GM12872 (cell line): ENCODE data around the gene MTCL3.

ENCODE experiments used
- TF ChIP-seq, protein P1 (sequence below): IDR thresholded peaks from 3 replicates; pipeline ENCODE4 v1.5.1; 2011; ENCODE audit warnings: low read depth, mild to moderate bottlenecking, low read length, moderate library complexity; ENCODE audit not compliant: insufficient read depth

The MTCL3 gene

DNA sequence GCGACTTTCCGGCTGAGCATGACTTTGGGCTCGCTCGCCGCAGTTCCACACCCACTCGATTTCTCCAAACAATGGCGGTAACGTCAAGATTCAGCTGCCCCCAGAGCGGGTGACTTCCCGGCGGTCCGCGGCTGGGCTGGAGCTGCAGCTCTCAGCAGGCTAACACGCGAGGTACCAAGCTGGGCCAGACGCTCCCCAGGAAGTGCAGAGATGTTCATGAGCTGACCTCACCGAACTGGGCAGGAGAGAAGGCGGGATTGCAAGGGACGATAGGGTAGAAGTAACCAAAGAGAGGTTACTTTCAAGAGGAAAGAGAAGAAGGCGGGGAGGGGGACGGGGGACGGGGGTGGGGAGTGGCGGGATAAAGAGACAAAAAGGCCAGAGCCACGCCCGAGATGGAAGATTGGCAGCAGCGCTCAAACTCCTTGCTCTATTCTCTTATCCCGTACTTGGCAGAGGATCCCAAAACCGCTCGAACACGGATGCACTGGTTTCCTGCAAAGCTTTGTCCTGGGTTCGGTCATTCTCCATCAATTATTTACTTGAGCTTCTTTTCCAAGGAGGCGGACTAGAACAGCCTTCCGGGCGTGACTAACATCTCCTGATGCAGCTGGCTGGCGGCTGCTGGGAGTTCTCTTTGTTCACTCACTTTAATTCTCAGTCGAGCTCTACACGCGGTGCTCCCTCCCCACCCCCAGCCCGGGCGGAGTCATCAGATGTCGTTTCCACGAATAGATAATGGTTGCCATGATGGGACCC, at the start of gene MTCL3:
Gene MTCL3 (minus strand): TSS at position 626 of the 759 bp plus-strand sequence.
- TF ChIP-seq, protein P1, sequence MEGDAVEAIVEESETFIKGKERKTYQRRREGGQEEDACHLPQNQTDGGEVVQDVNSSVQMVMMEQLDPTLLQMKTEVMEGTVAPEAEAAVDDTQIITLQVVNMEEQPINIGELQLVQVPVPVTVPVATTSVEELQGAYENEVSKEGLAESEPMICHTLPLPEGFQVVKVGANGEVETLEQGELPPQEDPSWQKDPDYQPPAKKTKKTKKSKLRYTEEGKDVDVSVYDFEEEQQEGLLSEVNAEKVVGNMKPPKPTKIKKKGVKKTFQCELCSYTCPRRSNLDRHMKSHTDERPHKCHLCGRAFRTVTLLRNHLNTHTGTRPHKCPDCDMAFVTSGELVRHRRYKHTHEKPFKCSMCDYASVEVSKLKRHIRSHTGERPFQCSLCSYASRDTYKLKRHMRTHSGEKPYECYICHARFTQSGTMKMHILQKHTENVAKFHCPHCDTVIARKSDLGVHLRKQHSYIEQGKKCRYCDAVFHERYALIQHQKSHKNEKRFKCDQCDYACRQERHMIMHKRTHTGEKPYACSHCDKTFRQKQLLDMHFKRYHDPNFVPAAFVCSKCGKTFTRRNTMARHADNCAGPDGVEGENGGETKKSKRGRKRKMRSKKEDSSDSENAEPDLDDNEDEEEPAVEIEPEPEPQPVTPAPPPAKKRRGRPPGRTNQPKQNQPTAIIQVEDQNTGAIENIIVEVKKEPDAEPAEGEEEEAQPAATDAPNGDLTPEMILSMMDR: no peak

DNA sequence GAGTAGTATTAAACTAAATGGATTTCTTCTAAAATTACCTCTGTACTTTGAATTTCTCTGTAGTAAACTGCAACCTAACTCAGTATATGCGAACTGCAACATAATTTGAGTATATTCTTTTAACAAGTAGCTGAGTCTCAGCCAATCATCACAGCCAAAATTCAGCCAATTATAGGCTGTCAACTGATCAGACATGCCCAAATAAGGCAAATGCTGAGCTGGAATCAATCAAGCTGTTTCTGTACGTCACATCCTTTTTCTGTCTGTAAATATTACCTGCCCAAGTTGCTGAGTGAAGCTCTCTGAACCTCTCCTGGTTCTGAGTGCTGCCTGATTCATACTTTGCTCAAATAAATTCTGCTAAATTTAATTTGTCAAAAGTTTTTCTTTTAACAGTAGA, 48.3 kb upstream of the MTCL3 start:
- TF ChIP-seq, protein P1: no peak

DNA sequence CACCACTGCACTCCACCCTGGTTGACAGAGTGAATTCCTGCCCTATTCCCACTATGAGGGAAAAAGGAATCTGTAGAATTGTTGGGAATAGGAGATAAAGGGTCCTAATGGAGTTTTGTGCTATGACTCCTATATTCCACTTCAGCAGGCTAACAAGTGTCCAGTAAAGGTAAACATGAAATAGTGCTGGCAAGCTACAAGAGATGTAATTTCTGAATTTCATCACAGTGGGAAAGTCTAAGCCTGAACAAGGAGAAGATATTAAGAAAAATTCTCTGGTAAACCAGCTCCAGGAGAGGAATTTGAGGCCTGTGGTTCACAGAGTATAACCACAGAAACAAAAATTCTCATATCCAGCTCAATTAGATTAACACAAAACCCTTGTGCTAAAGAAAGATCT, 47.5 kb upstream of the MTCL3 start:
- TF ChIP-seq, protein P1: no peak

DNA sequence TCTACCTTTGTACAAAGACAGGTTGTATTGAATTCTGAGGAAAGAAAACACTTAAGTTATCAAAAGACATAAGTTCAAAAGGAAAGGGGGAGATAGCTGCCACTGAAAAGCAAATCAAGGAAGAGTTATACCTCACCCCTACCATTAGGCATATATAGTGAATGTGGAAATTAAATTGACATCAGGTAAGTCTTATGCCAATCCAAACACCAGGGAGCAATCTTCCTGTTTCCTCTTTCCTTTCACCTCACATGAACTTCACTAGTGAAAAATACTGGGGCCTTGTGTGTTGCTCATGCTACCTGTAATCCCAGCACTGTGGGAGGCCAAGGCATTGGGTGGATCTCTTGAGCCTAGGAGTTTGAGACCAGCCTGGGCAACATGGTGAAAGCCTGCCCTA, 47.0 kb upstream of the MTCL3 start:
- TF ChIP-seq, protein P1: no peak

DNA sequence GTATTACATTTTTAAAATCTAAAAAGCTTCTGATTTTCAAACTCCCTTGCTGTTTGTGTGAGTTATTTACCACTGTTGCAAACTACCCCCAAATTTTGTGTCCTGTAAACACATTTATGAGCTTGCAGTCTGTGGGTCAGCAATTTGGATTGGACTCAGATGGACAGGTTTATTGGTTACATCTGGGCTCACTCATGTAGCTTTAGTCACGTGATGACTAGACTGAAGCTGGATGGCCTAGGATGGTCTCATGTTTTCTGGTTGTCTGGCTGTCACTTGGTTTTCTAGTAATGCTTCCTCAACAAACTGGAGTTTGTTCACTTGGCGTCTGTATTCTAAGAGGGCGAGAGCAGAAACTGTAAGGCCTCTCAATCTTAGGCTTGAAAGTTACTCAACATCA, 45.6 kb upstream of the MTCL3 start:
- TF ChIP-seq, protein P1: no peak

DNA sequence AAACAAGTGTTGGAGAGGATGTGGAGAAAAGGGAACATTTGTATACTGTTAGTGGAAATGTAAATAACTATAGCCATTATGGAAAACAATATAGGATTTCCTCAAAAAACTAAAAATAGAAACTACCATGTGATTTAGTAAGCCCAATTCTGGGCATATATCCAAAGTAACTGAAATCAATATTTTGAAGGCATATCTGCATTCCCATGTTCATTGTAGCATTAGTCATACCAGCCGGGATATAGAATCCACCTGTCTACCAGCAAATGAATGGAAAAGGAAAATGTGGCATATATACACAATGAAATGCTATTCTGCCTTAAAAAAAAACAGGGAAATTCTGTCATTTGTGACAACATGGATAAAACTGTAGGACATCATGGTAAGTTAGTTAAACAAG, 42.5 kb upstream of the MTCL3 start:
- TF ChIP-seq, protein P1: no peak

DNA sequence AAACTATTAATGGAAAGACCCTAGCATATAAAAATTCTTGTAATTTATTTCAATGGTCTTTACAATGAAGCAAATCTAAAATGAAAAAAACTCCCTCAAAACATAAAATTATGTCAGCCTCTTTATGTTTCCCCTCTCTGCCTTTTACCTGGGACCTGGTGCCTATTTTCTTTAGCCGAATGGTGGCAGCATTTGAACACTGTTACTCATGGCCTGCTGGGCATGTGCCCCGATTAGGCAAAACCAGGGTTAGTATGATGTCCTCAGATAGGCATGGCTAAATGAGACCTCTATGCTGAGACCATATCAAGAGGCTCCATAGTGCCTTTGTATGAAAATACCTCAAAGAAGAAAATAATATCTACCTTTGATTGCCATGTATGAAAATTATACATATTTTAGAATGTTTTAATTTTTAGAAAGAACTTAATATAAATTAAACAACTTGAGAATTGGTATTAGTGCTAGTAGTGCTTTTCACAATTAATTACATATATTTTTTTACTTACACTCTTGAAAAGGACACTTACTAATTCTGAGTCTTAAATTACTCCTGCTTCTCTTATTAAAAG, 35.4 kb upstream of the MTCL3 start:
- TF ChIP-seq, protein P1: peak; percentile 44
